A549 (cell line): Measurements from ENCODE around the gene ZNF652. TPM values are rescaled to one million over a fixed set of nuclear protein-coding genes. Genes with fewer than 3 reads are reported as not detected.

ENCODE experiments used
- ATAC-seq, 2 experiments: fragments of 200-7000 bp in 1 of 2; fragments of >200 bp in 1 of 2; cut with Nextera tagmentation in 1 of 2; cut with Tn5 transposase in 1 of 2; 3 replicates each; pipeline versions ENCODE4 v1.8.0 to v1.9.1; 2018 to 2020; ENCODE audit warnings: mild to moderate bottlenecking in 1 of 2, moderate library complexity in 1 of 2
- CTCF ChIA-PET: fragments of 300-600 bp; sonication (Branson Sonifier 250); formaldehyde crosslinking; extraction: SDS; loops from one replicate; lab custom pipeline; 2021; ENCODE audit warnings: antibody characterized with exemption, inconsistent platforms; lab: Yijun Ruan, JAX
- POLR2A ChIA-PET: fragments of 350-600 bp; formaldehyde crosslinking; extraction: SDS; loops from one replicate; lab custom pipeline; 2021; ENCODE audit warnings: antibody characterized with exemption, inconsistent platforms; lab: Yijun Ruan, JAX
- DNase-seq, 2 experiments: peaks; one replicate each; pipeline versions ENCODE4 v3.0.0 to v3.0.0-alpha.2; 2011 to 2016; ENCODE audit warnings: low read depth in 1 of 2, low spot score in 1 of 2
- FAIRE-seq: peaks from 2 replicates; lab custom pipeline; 2011; peaks lifted over from hg19 to GRCh38; lab: Jason Lieb, UNC
- H3K27ac ChIP-seq, 2 experiments: fragments of >200 bp; sonication (Bioruptor Twin); formaldehyde crosslinking; 3 replicates each; pipeline ENCODE4 v1.5.1; 2016 to 2017
- H3K4me1 ChIP-seq: fragments of >200 bp; sonication (Bioruptor Twin); formaldehyde crosslinking; 3 replicates; pipeline ENCODE4 v1.6.1; 2016
- H3K4me2 ChIP-seq: fragments of >200 bp; sonication (Bioruptor Twin); formaldehyde crosslinking; 3 replicates; pipeline ENCODE4 v1.6.1; 2016
- H3K4me3 ChIP-seq: fragments of >200 bp; sonication (Bioruptor Twin); formaldehyde crosslinking; 3 replicates; pipeline ENCODE4 v1.5.1; 2016
- H3K9me3 ChIP-seq: fragments of >200 bp; sonication (Bioruptor Twin); formaldehyde crosslinking; 3 replicates; pipeline ENCODE4 v1.6.1; 2016
- BHLHE40 ChIP-seq: IDR thresholded peaks from 2 replicates; pipeline ENCODE4 v1.6.1; 2012; ENCODE audit warnings: low read depth, low read length, inconsistent platforms
- EP300 ChIP-seq, 2 experiments: fragments of >200 bp; sonication (Bioruptor Twin); formaldehyde crosslinking; IDR thresholded peaks; 2 replicates in 1 of 2; 3 replicates in 1 of 2; pipeline ENCODE4 v1.6.1; 2016 to 2017
- HDAC2 ChIP-seq: fragments of 200-600 bp; sonication (generic); IDR thresholded peaks from 2 replicates; pipeline ENCODE4 v1.6.1; 2016
- HES2 ChIP-seq: fragments of >200 bp; sonication (Bioruptor Twin); formaldehyde crosslinking; IDR thresholded peaks from 2 replicates; pipeline ENCODE4 v1.6.1; 2016
- HMGXB4 ChIP-seq: fragments of 250-450 bp; sonication (Bioruptor Pico); IDR thresholded peaks from 2 replicates; pipeline ENCODE4 v1.5.0; 2021; ENCODE audit warnings: mild to moderate bottlenecking, moderate library complexity, borderline replicate concordance
- JUN ChIP-seq, 2 experiments: fragments of >200 bp; sonication (Bioruptor Twin); formaldehyde crosslinking; IDR thresholded peaks; 2 replicates in 1 of 2; 3 replicates in 1 of 2; pipeline ENCODE4 v1.6.1; 2016 to 2017
- JUNB ChIP-seq: fragments of >200 bp; sonication (Bioruptor Twin); formaldehyde crosslinking; IDR thresholded peaks from 2 replicates; pipeline ENCODE4 v1.6.1; 2016
- MYC ChIP-seq: IDR thresholded peaks from 2 replicates; pipeline ENCODE4 v1.6.1; 2012; ENCODE audit warnings: mild to moderate bottlenecking, inconsistent platforms, low read length, improper control_type of control experiment, borderline replicate concordance
- NPAS2 ChIP-seq: fragments of 250-450 bp; sonication (Bioruptor Pico); IDR thresholded peaks from 2 replicates; pipeline ENCODE4 v1.8.0; 2022; ENCODE audit warnings: mild to moderate bottlenecking, moderate library complexity, borderline replicate concordance
- PBX3 ChIP-seq: IDR thresholded peaks from 2 replicates; pipeline ENCODE4 v1.6.1; 2012
- POLR2AphosphoS2 ChIP-seq: conservative IDR thresholded peaks from 2 replicates; pipeline ENCODE4 v1.6.1; 2012; ENCODE audit warnings: low read length, improper control_type of control experiment, inconsistent platforms
- RAD21 ChIP-seq, 2 experiments: fragments of >200 bp in 1 of 2; sonication (Bioruptor Twin) in 1 of 2; formaldehyde crosslinking in 1 of 2; IDR thresholded peaks in 1 of 2; conservative IDR thresholded peaks in 1 of 2; 2 replicates in 1 of 2; 3 replicates in 1 of 2; pipeline ENCODE4 v1.6.1; 2012 to 2018; ENCODE audit warnings: inconsistent platforms in 1 of 2
- RCOR1 ChIP-seq: fragments of 150-350 bp; IDR thresholded peaks from 2 replicates; pipeline ENCODE4 v1.6.1; 2014; ENCODE audit warnings: antibody characterized with exemption, low read length, low read depth
- REST ChIP-seq: fragments of 200-600 bp; sonication (generic); IDR thresholded peaks from 2 replicates; pipeline ENCODE4 v1.6.1; 2016; ENCODE audit warnings: antibody characterized with exemption, mild to moderate bottlenecking, moderate library complexity
- RNF2 ChIP-seq: fragments of 200-600 bp; sonication (generic); IDR thresholded peaks from 2 replicates; pipeline ENCODE4 v1.6.1; 2016; ENCODE audit warnings: low read depth, mild to moderate bottlenecking, antibody characterized with exemption, moderate library complexity, borderline replicate concordance
- TFCP2L1 ChIP-seq: fragments of 250-450 bp; sonication (Bioruptor Pico); IDR thresholded peaks from 2 replicates; pipeline ENCODE4 v1.5.0; 2021; ENCODE audit warnings: mild to moderate bottlenecking
- ZC3H11A ChIP-seq: fragments of 450-650 bp; IDR thresholded peaks from 2 replicates; pipeline ENCODE4 v1.6.1; 2014; ENCODE audit warnings: antibody characterized with exemption, mild to moderate bottlenecking
- ZSCAN20 ChIP-seq: fragments of 250-450 bp; sonication (Bioruptor Pico); IDR thresholded peaks from 2 replicates; pipeline ENCODE4 v1.8.0; 2022; ENCODE audit warnings: mild to moderate bottlenecking, moderate library complexity
- WGBS: methylation state at CpG from one replicate; pipeline ENCODE4 v1.1.6; 2017; ENCODE audit errors: missing lambda C conversion rate; 5-methylcytosine and 5-hydroxymethylcytosine counted together
- polyA plus RNA-seq, 4 experiments: library from polyadenylated mRNA; depleted of rRNA in 3 of 4; stranded (reverse); fragments of >200 nt; fragmentation: RNase III in 1 of 4; extraction: RNeasy Plus Mini Kit Qiagen cat#74134 plus additional on column Dnase treatment in 1 of 4; gene quantifications; 2 replicates in 3 of 4; 3 replicates in 1 of 4; pipeline ENCODE4 v1.2.3, GENCODE V29; 2011 to 2017

The ZNF652 gene
- polyA plus RNA-seq, 2 of the 4 experiments (the other 2 are of a cell fraction) = 5.7 to 14.8 TPM

GRCh38 chr17:49382556-49382955 lies 20.5 kb upstream of the ZNF652 start:
- Histone ChIP-seq H3K9me3 (peaks cover 26% of the 10 kb centered on the region), H3K27ac (no peak overlapping the region), H3K4me3 (no peak overlapping the region)
- DNase-seq = no peak
- CTCF ChIA-PET = interaction anchor here (1.0 to 3.9 kb wide), 9 partner anchors 12 to 174 kb away, joined by 3 to 15 read pairs (median 7); no protein-coding TSS in a partner anchor
- no peak for ATAC-seq
- TF ChIP-seq POLR2AphosphoS2 (no peak), HMGXB4 (CRISPR knock-in tag) (no peak), RCOR1 (no peak), JUNB (no peak), EP300 (IDR thresholded peaks at IDR 0.05) (no peak), BHLHE40 (no peak), ZSCAN20 (CRISPR knock-in tag) (no peak), REST (no peak), JUN (IDR thresholded peaks at IDR 0.05) (no peak), PBX3 (no peak), NPAS2 (CRISPR knock-in tag) (no peak), MYC (no peak), ZC3H11A (no peak), TFCP2L1 (CRISPR knock-in tag) (no peak)
- TF ChIP-seq, all 56 proteins: peak for 0
- FAIRE-seq = no peak
- no peak overlapping the region for H3K4me2 ChIP-seq
- POLR2A ChIA-PET = interaction anchor here (0.7 kb wide), 1 partner anchor 20 kb away, joined by 3 read pairs; no protein-coding TSS in a partner anchor
- no peaks in the 10 kb centered on the region for H3K4me1 ChIP-seq
- WGBS = 46% methylated on average over 7 of the region's 7 CpGs

GRCh38 chr17:49381793-49382192 lies 19.7 kb upstream of the ZNF652 start:
- ChIA-PET POLR2A (no interaction called here), CTCF (interaction anchor here (0.6 to 3.9 kb wide), 11 partner anchors 12 to 91 kb away, joined by 3 to 15 read pairs (median 4); no protein-coding TSS in a partner anchor)
- DNase-seq (no peak), ATAC-seq (peak; percentile 39 to 41; a peak in 4 of 6 replicates), FAIRE-seq (no peak)
- Histone ChIP-seq H3K4me3 (no peak overlapping the region), H3K9me3 (peaks cover 33% of the 10 kb centered on the region), H3K4me1 (no peaks in the 10 kb centered on the region), H3K4me2 (no peak overlapping the region), H3K27ac (no peak overlapping the region)
- TF ChIP-seq RAD21 (conservative IDR thresholded peaks at IDR 0.05 in 1 of 2, IDR thresholded peaks at IDR 0.05 in 1 of 2) (no peak), HES2 (no peak), HDAC2 (no peak), ZC3H11A (no peak), RNF2 (no peak)
- WGBS = 49% methylated on average over 5 of the region's 5 CpGs
